Gastrocnemius medialis (tissue), 4 donors: ENCODE measurements around the gene ALPL. TPM values are rescaled to one million over a fixed set of nuclear protein-coding genes. Genes with fewer than 3 reads are reported as not detected.
"Not testable (repeated sequence)": the region's sequence is repeated elsewhere in the genome, so short reads cannot be mapped to it uniquely, and the experiment has no call there.

Experiments
- ATAC-seq, 2 donors: fragments of 150-250 bp; one replicate each; pipeline ENCODE4 v1.9.1; 2016
- DNase-seq, 2 donors: peaks; one replicate each; pipeline ENCODE4 v3.0.0-alpha.2; 2019
- H3K27ac ChIP-seq, 4 donors: fragments of 200-600 bp; sonication (generic); 1 replicate in 1 of 4; 2 replicates in 3 of 4; pipeline ENCODE4 v1.5.1; 2016 to 2018; ENCODE audit warnings: mild to moderate bottlenecking in 2 of 4, moderate library complexity in 1 of 4
- H3K27me3 ChIP-seq, 3 donors: fragments of 200-600 bp; sonication (generic) in 2 of 3; 1 replicate in 1 of 3; 2 replicates in 2 of 3; pipeline versions ENCODE4 v1.5.1 to v1.6.0; 2016 to 2019; ENCODE audit warnings: mild to moderate bottlenecking in 1 of 3, moderate library complexity in 1 of 3
- H3K36me3 ChIP-seq, 2 donors: fragments of 200-600 bp; sonication (generic) in 1 of 2; one replicate each; pipeline ENCODE4 v1.5.1; 2017 to 2018
- H3K4me1 ChIP-seq, 2 donors: fragments of 200-600 bp; sonication (generic) in 1 of 2; one replicate each; pipeline ENCODE4 v1.5.1; 2016 to 2017; ENCODE audit warnings: mild to moderate bottlenecking in 2 of 2
- H3K4me3 ChIP-seq, 4 donors: fragments of 200-600 bp; sonication (generic) in 3 of 4; 1 replicate in 1 of 4; 2 replicates in 3 of 4; pipeline ENCODE4 v1.5.1; 2016 to 2019; ENCODE audit warnings: mild to moderate bottlenecking in 2 of 4
- H3K9me3 ChIP-seq, 3 donors: fragments of 200-600 bp; sonication (generic) in 2 of 3; 1 replicate in 1 of 3; 2 replicates in 2 of 3; pipeline ENCODE4 v1.5.1; 2016 to 2019
- CTCF ChIP-seq, 5 experiments: fragments of 450-650 bp in 3 of 5; fragments of 200-600 bp in 2 of 5; sonication (generic) in 2 of 5; IDR thresholded peaks in 4 of 5; conservative IDR thresholded peaks in 1 of 5; 1 replicate in 4 of 5; 2 replicates in 1 of 5; pipeline ENCODE4 v1.5.1; 2016 to 2019; ENCODE audit warnings: antibody characterized with exemption in 5 of 5, mild to moderate bottlenecking in 3 of 5, moderate library complexity in 3 of 5
- POLR2A ChIP-seq, 2 donors: fragments of 450-650 bp; IDR thresholded peaks; one replicate each; pipeline ENCODE4 v1.6.1; 2017; ENCODE audit warnings: antibody characterized with exemption in 2 of 2, mild to moderate bottlenecking in 2 of 2, moderate library complexity in 2 of 2
- in situ Hi-C, 4 donors: fragments of 200-750 bp; cut with MboI; loops; one replicate each; pipeline versions ENCODE4 v1.15.0 to v1.8.0; 2017; ENCODE audit warnings: low sequenced_read_pairs in 4 of 4
- intact Hi-C: fragments of 100-400 bp; cut with DNase I; formaldehyde crosslinking; loops from one replicate; pipeline ENCODE4 v1.15.1; 2023; ENCODE audit warnings: low total_unique reads
- total RNA-seq, 4 donors: library from RNA; depleted of rRNA; stranded (reverse); fragments of >200 nt; gene quantifications; one replicate each; pipeline versions ENCODE4 v1.1.0 to v1.2.3, GENCODE V29; 2016

The ALPL gene
- total RNA-seq = 1 to 10 TPM in 3 of 4 donors, under 1 TPM in 1; 0.90 to 3.6 (median 2.2) TPM

GRCh38 chr1:21509351-21510112 lies at the start of gene ALPL:
ALPL (plus strand) TSS chr1:21509423; CDS start chr1:21554082, 44,659 bp downstream.
- intact Hi-C loops = loop anchor here (1.0 to 2.0 kb wide), 2 partner anchors 65 to 149 kb away; no protein-coding TSS in a partner anchor
- Histone ChIP-seq H3K4me1 (peaks cover 0 to 7% of the 10 kb centered on the region in 2 donors), H3K4me3 (peak within 1 kb of the TSS in 2 of 4 donors; percentile 35 to 38), H3K27me3 (peaks cover 18 to 47% (median 33%) of the 10 kb centered on the region in 3 donors), H3K27ac (no peak within 1 kb of the TSS), H3K36me3 (no peaks in the 10 kb centered on the region), H3K9me3 (no peaks in the 10 kb centered on the region)
- ATAC-seq = no peak
- in situ Hi-C loops = no loop called here
- DNase-seq = no peak
- TF ChIP-seq POLR2A (IDR thresholded peaks at IDR 0.05) = no peak
- no peak for TF ChIP-seq CTCF (IDR thresholded peaks at IDR 0.05 in 4 of 5, conservative IDR thresholded peaks at IDR 0.05 in 1 of 5)

- intact Hi-C loops, H3K27me3 ChIP-seq, H3K9me3 ChIP-seq, DNase-seq, ATAC-seq, H3K36me3 ChIP-seq, in situ Hi-C loops, H3K4me3 ChIP-seq, H3K4me1 ChIP-seq, H3K27ac ChIP-seq: not testable (repeated sequence)
Observed at GRCh38 chr1:21465127-21465526, 44.1 kb upstream of the ALPL start.

- DNase-seq, H3K27me3 ChIP-seq, H3K4me3 ChIP-seq, H3K4me1 ChIP-seq, H3K9me3 ChIP-seq, H3K27ac ChIP-seq, intact Hi-C loops, in situ Hi-C loops, H3K36me3 ChIP-seq, ATAC-seq: not testable (repeated sequence)
Observed at GRCh38 chr1:21467946-21468345, 41.3 kb upstream of the ALPL start.

GRCh38 chr1:21468599-21468998 lies 40.6 kb upstream of the ALPL start:
- Histone ChIP-seq H3K27me3 (no peaks in the 10 kb centered on the region), H3K36me3 (no peaks in the 10 kb centered on the region), H3K4me3 (no peak overlapping the region), H3K9me3 (no peaks in the 10 kb centered on the region), H3K27ac (no peak overlapping the region), H3K4me1 (peaks cover 0 to 7% of the 10 kb centered on the region in 2 donors)
- intact Hi-C loops = no loop called here
- no peak for ATAC-seq
- no peak for DNase-seq
- TF ChIP-seq POLR2A (IDR thresholded peaks at IDR 0.05) = no peak
- TF ChIP-seq CTCF (IDR thresholded peaks at IDR 0.05 in 4 of 5, conservative IDR thresholded peaks at IDR 0.05 in 1 of 5) = no peak
- in situ Hi-C loops = no loop called here

- Histone ChIP-seq H3K4me3 (no peak overlapping the region), H3K4me1 (peaks cover 0 to 7% of the 10 kb centered on the region in 2 donors), H3K9me3 (no peaks in the 10 kb centered on the region), H3K27me3 (no peaks in the 10 kb centered on the region), H3K36me3 (no peaks in the 10 kb centered on the region), H3K27ac (no peak overlapping the region)
- ATAC-seq (no peak), DNase-seq (no peak)
- intact Hi-C loops (no loop called here), in situ Hi-C loops (no loop called here)
- TF ChIP-seq POLR2A (IDR thresholded peaks at IDR 0.05) (no peak), CTCF (IDR thresholded peaks at IDR 0.05 in 4 of 5, conservative IDR thresholded peaks at IDR 0.05 in 1 of 5) (no peak)
Observed at GRCh38 chr1:21469581-21469980, 39.6 kb upstream of the ALPL start.
